Transverse colon (tissue), 4 donors: Measurements from ENCODE around the gene PIM1. TPM values are rescaled to one million over a fixed set of nuclear protein-coding genes. Genes with fewer than 3 reads are reported as not detected.

Source experiments
- DNase-seq: peaks from one replicate; pipeline ENCODE4 v3.0.0-alpha.2; 2019
- H3K27ac ChIP-seq, 4 donors: fragments of 200-600 bp; sonication (generic); 2 replicates each; pipeline ENCODE4 v1.5.1; 2016 to 2018; ENCODE audit warnings: inconsistent platforms in 4 of 4
- H3K27me3 ChIP-seq: fragments of 200-600 bp; sonication (generic); 2 replicates; pipeline ENCODE4 v1.5.1; 2017; ENCODE audit warnings: inconsistent platforms
- H3K36me3 ChIP-seq, 4 donors: fragments of 200-600 bp; sonication (generic); 2 replicates each; pipeline ENCODE4 v1.5.1; 2017 to 2019; ENCODE audit warnings: inconsistent platforms in 4 of 4
- H3K4me1 ChIP-seq, 4 donors: fragments of 200-600 bp; sonication (generic); 2 replicates each; pipeline ENCODE4 v1.5.1; 2017 to 2020; ENCODE audit warnings: inconsistent platforms in 4 of 4
- H3K4me3 ChIP-seq, 4 donors: fragments of 200-600 bp; sonication (generic); 1 replicate in 1 of 4; 2 replicates in 3 of 4; pipeline versions ENCODE4 v1.5.1 to v1.6.1; 2017 to 2019; ENCODE audit warnings: inconsistent platforms in 4 of 4
- H3K9me3 ChIP-seq, 2 donors: fragments of 200-600 bp; sonication (generic); 2 replicates each; pipeline ENCODE4 v1.5.1; 2017 to 2019; ENCODE audit warnings: inconsistent platforms in 2 of 2
- EP300 ChIP-seq: sonication (generic); formaldehyde crosslinking; IDR thresholded peaks from one replicate; pipeline ENCODE4 v1.6.1; 2017; ENCODE audit warnings: antibody characterized with exemption, low read depth
- POLR2A ChIP-seq: fragments of 450-650 bp; IDR thresholded peaks from one replicate; pipeline ENCODE4 v1.6.1; 2016; ENCODE audit warnings: antibody characterized with exemption, mild to moderate bottlenecking, moderate library complexity
- POLR2AphosphoS5 ChIP-seq, 3 donors: sonication (generic); formaldehyde crosslinking; IDR thresholded peaks; one replicate each; pipeline ENCODE4 v1.6.1; 2016; ENCODE audit warnings: antibody characterized with exemption in 3 of 3
- WGBS, 2 donors: methylation state at CpG; one replicate each; pipeline ENCODE4 v1.1.5; 2018; ENCODE audit warnings: low coverage in 1 of 2; 5-methylcytosine and 5-hydroxymethylcytosine counted together
- in situ Hi-C, 4 donors: fragments of 200-750 bp; cut with MboI; loops; one replicate each; pipeline versions ENCODE4 v1.15.0 to v1.15.1; 2017; ENCODE audit warnings: low sequenced_read_pairs in 3 of 4, low pct_ligation_motif_present in 1 of 4, low pct_unique_long_range_greater_than_20kb in 1 of 4
- intact Hi-C: fragments of 100-400 bp; cut with DNase I; formaldehyde crosslinking; loops from one replicate; pipeline ENCODE4 v1.15.1; 2023; ENCODE audit warnings: low total_unique reads
- total RNA-seq, 4 donors: library from RNA; depleted of rRNA; stranded (reverse); fragments of >200 nt; gene quantifications; one replicate each; pipeline ENCODE4 v1.1.0, GENCODE V29; 2016
- TF ChIP-seq, protein P1 (sequence below), 5 experiments: fragments of 200-600 bp in 3 of 5; fragments of 450-650 bp in 2 of 5; sonication (generic) in 3 of 5; IDR thresholded peaks; 1 replicate in 2 of 5; 2 replicates in 3 of 5; pipeline ENCODE4 v1.5.1; 2016 to 2017; ENCODE audit warnings: antibody characterized with exemption in 5 of 5, inconsistent platforms in 3 of 5, mild to moderate bottlenecking in 2 of 5, moderate library complexity in 1 of 5

Gene PIM1
- total RNA-seq, 4 donors from 2014 or later = 6.8 to 102 (median 24.0) TPM

DNA sequence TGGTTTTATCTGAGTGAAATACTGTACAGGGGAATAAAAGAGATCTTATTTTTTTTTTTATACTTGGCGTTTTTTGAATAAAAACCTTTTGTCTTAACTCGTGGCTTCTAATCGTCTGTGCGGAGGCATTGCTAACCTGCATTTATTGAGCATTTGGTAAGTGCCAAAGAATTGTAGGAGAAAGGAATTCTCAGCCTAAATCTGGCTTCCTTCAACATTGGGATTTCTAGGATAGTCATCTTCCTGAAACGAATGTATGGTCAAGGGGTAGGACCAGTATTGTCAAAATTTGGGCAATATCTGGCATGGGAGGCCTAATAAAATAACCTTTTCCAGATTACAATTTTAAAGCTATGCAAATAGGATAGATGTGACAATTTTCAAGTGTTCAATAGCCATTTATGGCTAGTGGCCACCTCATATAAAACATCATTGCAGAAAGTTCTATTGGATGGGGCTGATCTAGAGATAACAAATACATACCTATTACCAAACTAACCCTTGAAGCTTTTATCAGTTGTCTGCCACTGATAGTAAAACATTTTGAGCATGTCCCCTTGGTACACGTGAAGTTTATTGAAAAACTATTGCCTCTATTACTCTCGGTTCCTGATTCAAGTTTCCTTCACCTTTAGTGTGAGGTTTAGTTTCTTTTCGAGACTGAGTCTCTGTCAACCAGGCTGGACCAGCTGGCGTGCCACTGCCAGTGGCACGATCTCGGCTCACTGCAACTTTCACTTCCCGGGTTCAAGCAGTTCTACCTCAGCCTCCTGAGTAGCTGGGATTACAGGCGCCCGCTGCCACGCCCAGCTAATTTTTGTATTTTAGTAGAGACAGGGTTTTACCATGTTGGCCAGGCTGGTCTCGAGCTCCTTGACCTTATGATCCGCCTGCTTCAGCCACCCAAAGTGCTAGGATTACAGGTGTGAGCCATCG lies 5.6 kb downstream of the PIM1 start:
- 79 to 84% methylated on average over 13 to 18 of the region's 18 CpGs for WGBS, 2 donors
- no peak overlapping the region for H3K4me3 ChIP-seq
- H3K27ac ChIP-seq = peak overlapping the region in 2 of 4 donors; percentile 5 to 26
- no peaks in the 10 kb centered on the region for H3K9me3 ChIP-seq
- H3K36me3 ChIP-seq = peaks cover 0 to 27% (median 15%) of the 10 kb centered on the region in 4 donors
- intact Hi-C loops (no loop called here), in situ Hi-C loops (no loop called here)
- no peaks in the 10 kb centered on the region for H3K27me3 ChIP-seq
- peak; percentile 26 for DNase-seq
- peaks cover 6 to 40% (median 16%) of the 10 kb centered on the region in 4 donors for H3K4me1 ChIP-seq
- TF ChIP-seq EP300 = no peak
- TF ChIP-seq POLR2AphosphoS5 (IDR thresholded peaks at IDR 0.05) = peak in 1 of 3 donors; percentile 12

DNA sequence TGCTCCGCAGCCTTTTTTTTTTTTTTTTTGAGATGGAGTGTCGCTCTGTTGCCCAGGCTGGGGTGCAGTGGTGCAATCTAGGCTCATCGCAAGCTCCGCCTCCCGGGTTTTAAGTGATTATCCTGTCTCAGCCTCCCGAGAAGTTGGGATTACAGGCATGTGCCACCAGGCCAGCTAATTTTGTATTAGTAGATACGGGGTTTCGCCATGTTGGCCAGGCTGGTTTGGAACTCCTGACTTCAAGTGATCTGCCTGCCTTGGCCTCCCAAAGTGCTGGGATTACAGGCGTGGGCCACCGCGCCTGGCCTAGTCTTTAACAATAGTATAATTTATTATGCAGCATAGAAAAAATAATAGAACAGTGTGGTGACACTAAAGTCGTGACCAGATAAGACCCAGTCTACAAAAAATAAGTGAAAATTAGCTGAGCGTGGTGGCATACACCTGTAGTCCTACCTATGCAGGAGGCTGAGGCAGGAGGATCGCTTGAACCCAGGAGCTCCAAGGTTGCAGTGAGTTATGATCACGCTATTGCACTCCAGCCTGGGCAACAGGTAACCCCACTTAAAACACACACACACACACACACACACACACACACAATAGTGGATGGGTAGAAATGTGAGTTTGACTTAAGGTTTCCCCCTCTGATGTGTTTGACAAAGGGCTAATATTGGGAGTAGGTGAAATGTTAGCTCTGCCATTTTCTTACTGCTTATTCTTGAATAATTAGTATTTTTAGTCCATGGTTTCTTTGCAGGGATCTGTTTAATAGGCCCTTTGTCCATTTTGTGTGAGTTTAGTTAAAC lies 6.5 kb downstream of the PIM1 start:
- Histone ChIP-seq H3K9me3 (no peaks in the 10 kb centered on the region), H3K27ac (no peak overlapping the region), H3K4me3 (no peak overlapping the region), H3K27me3 (no peaks in the 10 kb centered on the region), H3K4me1 (peaks cover 6 to 38% (median 16%) of the 10 kb centered on the region in 4 donors), H3K36me3 (peaks cover 0 to 27% (median 15%) of the 10 kb centered on the region in 4 donors)
- TF ChIP-seq POLR2A (peak; percentile 7), EP300 (no peak)
- TF ChIP-seq, protein P1, sequence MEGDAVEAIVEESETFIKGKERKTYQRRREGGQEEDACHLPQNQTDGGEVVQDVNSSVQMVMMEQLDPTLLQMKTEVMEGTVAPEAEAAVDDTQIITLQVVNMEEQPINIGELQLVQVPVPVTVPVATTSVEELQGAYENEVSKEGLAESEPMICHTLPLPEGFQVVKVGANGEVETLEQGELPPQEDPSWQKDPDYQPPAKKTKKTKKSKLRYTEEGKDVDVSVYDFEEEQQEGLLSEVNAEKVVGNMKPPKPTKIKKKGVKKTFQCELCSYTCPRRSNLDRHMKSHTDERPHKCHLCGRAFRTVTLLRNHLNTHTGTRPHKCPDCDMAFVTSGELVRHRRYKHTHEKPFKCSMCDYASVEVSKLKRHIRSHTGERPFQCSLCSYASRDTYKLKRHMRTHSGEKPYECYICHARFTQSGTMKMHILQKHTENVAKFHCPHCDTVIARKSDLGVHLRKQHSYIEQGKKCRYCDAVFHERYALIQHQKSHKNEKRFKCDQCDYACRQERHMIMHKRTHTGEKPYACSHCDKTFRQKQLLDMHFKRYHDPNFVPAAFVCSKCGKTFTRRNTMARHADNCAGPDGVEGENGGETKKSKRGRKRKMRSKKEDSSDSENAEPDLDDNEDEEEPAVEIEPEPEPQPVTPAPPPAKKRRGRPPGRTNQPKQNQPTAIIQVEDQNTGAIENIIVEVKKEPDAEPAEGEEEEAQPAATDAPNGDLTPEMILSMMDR (IDR thresholded peaks at IDR 0.05) = no peak
- in situ Hi-C loops = no loop called here
- DNase-seq = no peak
- intact Hi-C loops = no loop called here
- 94 to 97% methylated on average over 12 to 15 of the region's 15 CpGs for WGBS, 2 donors

DNA sequence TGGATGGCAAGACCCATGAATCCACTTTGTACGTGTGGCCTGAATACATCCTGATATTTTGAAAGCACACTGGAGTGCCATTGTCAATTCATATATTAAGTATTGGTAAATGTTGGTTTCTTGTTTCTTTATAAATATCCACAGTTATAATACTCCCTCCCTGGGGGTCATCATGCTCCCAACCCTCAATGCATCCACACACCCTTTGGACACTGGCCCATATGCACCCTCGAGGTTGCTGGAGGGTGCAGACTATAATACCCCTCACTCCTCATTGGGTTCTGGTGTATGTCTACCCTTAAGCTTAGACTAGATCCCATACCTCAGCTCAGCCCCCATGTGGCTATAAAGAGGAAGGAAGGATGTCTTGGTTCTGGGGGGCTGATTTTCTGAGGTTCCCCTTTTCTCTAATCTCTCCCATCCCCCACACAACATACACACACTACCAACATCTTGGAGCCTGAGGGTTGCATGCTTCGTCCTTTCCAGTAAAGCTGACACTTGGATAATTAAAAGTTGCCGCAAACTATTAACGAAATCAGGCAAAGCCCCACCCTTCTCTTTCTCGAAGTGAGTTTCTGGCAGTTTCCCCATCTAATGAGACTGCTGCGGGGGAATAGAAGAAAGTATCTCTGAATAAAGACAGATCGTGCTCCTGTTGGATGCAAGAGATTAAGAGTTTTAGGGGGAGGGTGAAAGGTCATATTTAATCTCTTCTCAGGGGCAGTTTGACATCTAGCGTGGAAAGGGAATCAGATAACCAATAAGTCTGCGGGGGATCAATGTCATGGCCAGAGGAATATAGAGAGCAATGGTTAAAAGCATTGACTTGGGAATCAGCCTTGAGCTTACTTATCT lies 7.4 kb downstream of the PIM1 start:
- Histone ChIP-seq H3K9me3 (no peaks in the 10 kb centered on the region), H3K4me3 (no peak overlapping the region), H3K36me3 (peaks cover 0 to 27% (median 15%) of the 10 kb centered on the region in 4 donors), H3K27ac (no peak overlapping the region), H3K27me3 (no peaks in the 10 kb centered on the region), H3K4me1 (peaks cover 6 to 30% (median 16%) of the 10 kb centered on the region in 4 donors)
- WGBS, 2 donors = 53 to 67% methylated on average over 8 to 10 of the region's 10 CpGs
- TF ChIP-seq EP300 (no peak), POLR2A (no peak), POLR2AphosphoS5 (IDR thresholded peaks at IDR 0.05) (no peak)
- TF ChIP-seq, protein P1 (IDR thresholded peaks at IDR 0.05) = no peak
- in situ Hi-C loops (no loop called here), intact Hi-C loops (no loop called here)
- DNase-seq = no peak

DNA sequence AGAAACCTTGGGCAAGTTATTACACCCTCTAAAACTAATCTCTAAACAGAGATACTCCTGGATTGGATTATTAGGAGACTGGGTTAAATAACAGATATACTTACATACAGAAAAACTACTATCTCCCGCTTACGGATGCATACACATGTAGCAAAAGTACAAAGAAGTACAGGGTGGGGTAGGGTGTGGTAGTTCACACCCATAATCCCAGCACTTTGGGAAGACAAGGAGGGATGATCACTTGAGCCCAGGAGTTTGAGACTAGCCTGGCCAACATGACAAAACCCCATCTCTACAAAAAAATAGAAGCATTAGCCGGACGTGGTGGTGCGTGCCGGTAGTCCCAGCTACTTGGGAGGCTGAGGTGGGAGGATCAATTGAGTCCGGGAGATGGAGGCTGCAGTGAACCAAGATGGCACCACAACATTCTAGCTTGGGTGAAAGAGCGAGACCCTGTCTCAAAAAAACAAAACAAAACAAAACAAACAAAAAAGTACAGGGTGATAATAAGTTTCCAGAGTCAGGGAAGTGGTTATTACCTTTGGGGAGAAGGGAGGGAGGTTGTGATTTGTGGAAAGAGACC lies 8.1 kb downstream of the PIM1 start:
- TF ChIP-seq EP300 (no peak), POLR2A (no peak), POLR2AphosphoS5 (IDR thresholded peaks at IDR 0.05) (no peak)
- TF ChIP-seq, protein P1 (IDR thresholded peaks at IDR 0.05) = no peak
- Histone ChIP-seq H3K9me3 (no peaks in the 10 kb centered on the region), H3K4me3 (no peak overlapping the region), H3K36me3 (peaks cover 0 to 24% (median 13%) of the 10 kb centered on the region in 4 donors), H3K4me1 (peaks cover 0 to 30% (median 9%) of the 10 kb centered on the region in 4 donors), H3K27ac (no peak overlapping the region), H3K27me3 (no peaks in the 10 kb centered on the region)
- in situ Hi-C loops = no loop called here
- no peak for DNase-seq
- intact Hi-C loops = no loop called here
- WGBS, 2 donors = 89 to 92% methylated on average over 6 to 8 of the region's 8 CpGs
